IMR-90 (cell line): ENCODE results near the gene OMG. TPM values are rescaled to one million over a fixed set of nuclear protein-coding genes. Genes with fewer than 3 reads are reported as not detected.

Source experiments
- ATAC-seq: fragments of 200-7000 bp; cut with Tn5 transposase; 2 replicates; pipeline ENCODE4 v1.9.1; 2020; ENCODE audit warnings: low read depth, mild to moderate bottlenecking, moderate library complexity
- BruUV-seq: library from RNA; stranded (reverse); fragments of 400-500 nt; replicated peaks from 2 replicates; lab custom pipeline; 2021; lab: Mats Ljungman, UMichigan
- CTCF ChIA-PET: fragments of 300-600 bp; formaldehyde crosslinking; extraction: SDS; loops from one replicate; lab custom pipeline; 2021; ENCODE audit warnings: antibody characterized with exemption; lab: Yijun Ruan, JAX
- POLR2A ChIA-PET: fragments of 300-600 bp; sonication (Branson Sonifier 250); formaldehyde crosslinking; loops from one replicate; lab custom pipeline; 2022; ENCODE audit warnings: antibody characterized with exemption; ENCODE audit not compliant: unreplicated experiment; lab: Charles Lee
- DNase-seq: peaks from one replicate; pipeline ENCODE4 v3.0.0; 2013
- H2AFZ ChIP-seq: replicated peaks from 2 replicates; pipeline ENCODE3; 2013; ENCODE audit warnings: low read length, mild to moderate bottlenecking; ENCODE audit not compliant: poor library complexity
- H2AK5ac ChIP-seq: 2 replicates; pipeline ENCODE4 v1.6.1; 2013; ENCODE audit warnings: low read depth, low read length, inconsistent platforms
- H2AK9ac ChIP-seq: replicated peaks from 2 replicates; pipeline ENCODE3; 2013; ENCODE audit warnings: mild to moderate bottlenecking, low read depth, low read length, moderate library complexity; ENCODE audit not compliant: poor library complexity
- H2BK120ac ChIP-seq: 2 replicates; pipeline ENCODE4 v1.6.1; 2013; ENCODE audit warnings: low read depth, low read length, inconsistent platforms
- H2BK15ac ChIP-seq: 3 replicates; pipeline ENCODE4 v1.6.1; 2013; ENCODE audit warnings: low read depth, low read length, inconsistent platforms
- H2BK20ac ChIP-seq: 2 replicates; pipeline ENCODE4 v1.6.1; 2013; ENCODE audit warnings: low read depth, mild to moderate bottlenecking, inconsistent platforms, low read length, moderate library complexity
- H2BK5ac ChIP-seq: 2 replicates; pipeline ENCODE4 v1.6.1; 2013; ENCODE audit warnings: mild to moderate bottlenecking, low read depth, low read length, inconsistent platforms; ENCODE audit not compliant: poor library complexity, severe bottlenecking
- H3K14ac ChIP-seq: replicated peaks from 2 replicates; pipeline ENCODE4 v1.6.1; 2013; ENCODE audit warnings: low read depth, low read length, inconsistent platforms
- H3K18ac ChIP-seq: 2 replicates; pipeline ENCODE4 v1.6.1; 2013; ENCODE audit warnings: low read depth, low read length, control low read depth
- H3K23ac ChIP-seq: 2 replicates; pipeline ENCODE4 v1.6.1; 2013; ENCODE audit warnings: low read depth, low read length, inconsistent platforms
- H3K27ac ChIP-seq: 2 replicates; pipeline ENCODE4 v1.5.1; 2013; ENCODE audit warnings: mild to moderate bottlenecking, control low read depth, low read length; ENCODE audit not compliant: insufficient read depth
- H3K27me3 ChIP-seq: 2 replicates; pipeline ENCODE4 v1.6.1; 2013; ENCODE audit warnings: low read length; ENCODE audit not compliant: control insufficient read depth, insufficient read depth
- H3K36me3 ChIP-seq: 2 replicates; pipeline ENCODE4 v1.6.1; 2013; ENCODE audit warnings: low read length, mixed read lengths; ENCODE audit not compliant: control insufficient read depth, insufficient read depth
- H3K4ac ChIP-seq: 2 replicates; pipeline ENCODE4 v1.6.1; 2013; ENCODE audit warnings: low read depth, low read length, inconsistent platforms
- H3K4me1 ChIP-seq: 2 replicates; pipeline ENCODE4 v1.6.1; 2013; ENCODE audit warnings: low read length, mixed read lengths; ENCODE audit not compliant: control insufficient read depth, insufficient read depth
- H3K4me2 ChIP-seq: 2 replicates; pipeline ENCODE4 v1.6.1; 2013; ENCODE audit warnings: low read depth, mild to moderate bottlenecking, control low read depth, low read length, moderate library complexity
- H3K4me3 ChIP-seq: 2 replicates; pipeline ENCODE4 v1.5.1; 2013; ENCODE audit warnings: low read depth, mild to moderate bottlenecking, control low read depth, low read length, moderate library complexity; ENCODE audit not compliant: insufficient read depth
- H3K56ac ChIP-seq: 2 replicates; pipeline ENCODE4 v1.6.1; 2013; ENCODE audit warnings: low read length, inconsistent platforms; ENCODE audit not compliant: insufficient read depth; ENCODE audit errors: extremely low read depth
- H3K79me1 ChIP-seq, 2 experiments: 2 replicates each; pipeline ENCODE4 v1.6.1; 2013; ENCODE audit warnings: low read length in 2 of 2, inconsistent platforms in 1 of 2, low read depth in 1 of 2
- H3K9ac ChIP-seq: 2 replicates; pipeline ENCODE4 v1.6.1; 2013; ENCODE audit warnings: low read depth, low read length, control low read depth
- H3K9me1 ChIP-seq: 2 replicates; pipeline ENCODE4 v1.6.1; 2013; ENCODE audit warnings: low read length, inconsistent platforms; ENCODE audit not compliant: insufficient read depth
- H3K9me3 ChIP-seq: 2 replicates; pipeline ENCODE4 v1.6.1; 2013; ENCODE audit warnings: low read length; ENCODE audit not compliant: control insufficient read depth, insufficient read depth
- H4K20me1 ChIP-seq: 2 replicates; pipeline ENCODE4 v1.6.1; 2013; ENCODE audit warnings: low read length, inconsistent platforms; ENCODE audit not compliant: insufficient read depth
- H4K5ac ChIP-seq: 2 replicates; pipeline ENCODE4 v1.6.1; 2013; ENCODE audit warnings: mild to moderate bottlenecking, low read depth, low read length, control low read depth
- H4K8ac ChIP-seq, 2 experiments: 2 replicates each; pipeline ENCODE4 v1.6.1; 2013; ENCODE audit warnings: low read depth in 2 of 2, low read length in 2 of 2, control low read depth in 1 of 2, inconsistent platforms in 1 of 2
- H4K91ac ChIP-seq: 2 replicates; pipeline ENCODE4 v1.6.1; 2013; ENCODE audit warnings: low read depth, low read length, inconsistent platforms; ENCODE audit not compliant: insufficient read depth
- BHLHE40 ChIP-seq: fragments of 150-350 bp; IDR thresholded peaks from 2 replicates; pipeline ENCODE4 v1.6.1; 2016; ENCODE audit warnings: mild to moderate bottlenecking, low read depth, low read length
- CEBPB ChIP-seq: IDR thresholded peaks from 2 replicates; pipeline ENCODE4 v1.6.1; 2012; ENCODE audit warnings: low read depth, low read length, improper control_type of control experiment
- CHD1 ChIP-seq: IDR thresholded peaks from 2 replicates; pipeline ENCODE4 v1.6.1; 2012; ENCODE audit warnings: low read depth, low read length, improper control_type of control experiment
- FOS ChIP-seq: fragments of 150-350 bp; IDR thresholded peaks from 2 replicates; pipeline ENCODE4 v1.6.1; 2016; ENCODE audit warnings: low read depth, low read length
- MAFK ChIP-seq: IDR thresholded peaks from 2 replicates; pipeline ENCODE4 v1.6.1; 2012; ENCODE audit warnings: low read depth, low read length, improper control_type of control experiment
- MAZ ChIP-seq: IDR thresholded peaks from 2 replicates; pipeline ENCODE4 v1.6.1; 2012; ENCODE audit warnings: low read depth, mild to moderate bottlenecking, low read length, improper control_type of control experiment, moderate library complexity, borderline replicate concordance
- MXI1 ChIP-seq: IDR thresholded peaks from 2 replicates; pipeline ENCODE4 v1.6.1; 2012; ENCODE audit warnings: low read depth, mild to moderate bottlenecking, low read length, moderate library complexity, borderline replicate concordance
- NFE2L2 ChIP-seq: fragments of 150-350 bp; IDR thresholded peaks from 2 replicates; pipeline ENCODE4 v1.6.1; 2016; ENCODE audit warnings: low read depth, mild to moderate bottlenecking, low read length
- POLR2A ChIP-seq: IDR thresholded peaks from 2 replicates; pipeline ENCODE4 v1.6.1; 2012; ENCODE audit warnings: mild to moderate bottlenecking, low read depth, low read length
- RAD21 ChIP-seq: IDR thresholded peaks from 2 replicates; pipeline ENCODE4 v1.6.1; 2012; ENCODE audit warnings: low read length, improper control_type of control experiment
- RCOR1 ChIP-seq: IDR thresholded peaks from 2 replicates; pipeline ENCODE4 v1.6.1; 2012; ENCODE audit warnings: mild to moderate bottlenecking, low read length, improper control_type of control experiment; ENCODE audit not compliant: insufficient replicate concordance
- RFX5 ChIP-seq: IDR thresholded peaks from 2 replicates; pipeline ENCODE4 v1.8.0; 2012; ENCODE audit warnings: low read depth, mild to moderate bottlenecking, low read length, moderate library complexity
- SMC3 ChIP-seq: fragments of 150-350 bp; IDR thresholded peaks from 2 replicates; pipeline ENCODE4 v1.6.1; 2016; ENCODE audit warnings: low read depth, mild to moderate bottlenecking, antibody characterized with exemption, low read length, moderate library complexity
- USF2 ChIP-seq: fragments of 150-350 bp; IDR thresholded peaks from 2 replicates; pipeline ENCODE4 v1.6.1; 2017; ENCODE audit warnings: mild to moderate bottlenecking, antibody characterized with exemption, low read length, low read depth
- WGBS, 2 experiments: methylation state at CpG; one replicate each; pipeline versions ENCODE4 v1.1.5 to v1.1.7; 2013; ENCODE audit warnings: missing lambda C conversion rate in 2 of 2; ENCODE audit not compliant: insufficient read length in 1 of 2; ENCODE audit errors: extremely low coverage in 2 of 2; 5-methylcytosine and 5-hydroxymethylcytosine counted together
- dilution Hi-C: fragments of 300-500 bp; cut with HindIII; formaldehyde crosslinking; loops from one replicate; pipeline ENCODE4 v1.14.3; 2018; ENCODE audit warnings: low sequenced_read_pairs; ENCODE audit not compliant: unreplicated experiment
- in situ Hi-C: fragments of 300-500 bp; cut with MboI; formaldehyde crosslinking; loops from 3 replicates; pipeline ENCODE4 v1.14.3; 2019; ENCODE audit warnings: low sequenced_read_pairs, inconsistent platforms, mixed read lengths
- intact Hi-C: fragments of 100-400 bp; cut with micrococcal nuclease; formaldehyde crosslinking; loops from 2 replicates; pipeline ENCODE4 v1.10.0; 2022
- polyA plus RNA-seq, 3 experiments: library from polyadenylated mRNA; depleted of rRNA; stranded (reverse); fragments of >200 nt; gene quantifications; 2 replicates each; pipeline ENCODE4 v1.2.3, GENCODE V29; 2012; ENCODE audit warnings: low replicate concordance in 1 of 3
- total RNA-seq: library from RNA; depleted of rRNA; stranded (reverse); fragments of >200 nt; gene quantifications from 2 replicates; pipeline ENCODE4 v1.2.3, GENCODE V29; 2012
- TF ChIP-seq, protein P1 (sequence below): fragments of 150-350 bp; IDR thresholded peaks from 2 replicates; pipeline ENCODE4 v1.6.1; 2016; ENCODE audit warnings: low read depth, mild to moderate bottlenecking, low read length, moderate library complexity, borderline replicate concordance
- TF ChIP-seq, protein P2 (sequence below): conservative IDR thresholded peaks from 2 replicates; pipeline ENCODE4 v1.5.1; 2012; ENCODE audit warnings: mild to moderate bottlenecking, low read depth, low read length, improper control_type of control experiment

The OMG gene
- total and polyA plus RNA-seq, 2 of the 4 experiments (the other 2 are of a cell fraction) = 0.18 TPM; not detected in 1

GRCh38 chr17:31314782-31315100, 17.7 kb upstream of the OMG start:
- Histone ChIP-seq H3K9me1 (no peaks in the 10 kb centered on the region; the same call in 1 of the 2 replicates), H4K5ac (no peak overlapping the region), H2AK5ac (0 out of 2 replicates have a peak overlapping the region, but pooled peaks have one; percentile 28), H3K36me3 (no peaks in the 10 kb centered on the region; the same call in 1 of the 2 replicates), H4K20me1 (no peaks in the 10 kb centered on the region; the same call in 1 of the 2 replicates), H3K27ac (no peak overlapping the region), H2BK5ac (no peak overlapping the region), H2BK20ac (0 out of 2 replicates have a peak overlapping the region, but pooled peaks have one; percentile 43), H2BK15ac (peak overlapping the region; percentile 9; the same call in 1 of the 3 replicates), H3K27me3 (no peaks in the 10 kb centered on the region), H4K91ac (no peak overlapping the region), H2BK120ac (no peak overlapping the region), H3K4ac (no peak overlapping the region; the same call in 1 of the 2 replicates), H3K14ac (0 out of 2 replicates have a peak overlapping the region, but pooled peaks have one; percentile 21), H3K4me2 (no peak overlapping the region), H3K18ac (no peak overlapping the region), H2AFZ (no peak overlapping the region), H3K4me3 (no peak overlapping the region), H3K9ac (no peak overlapping the region), H3K23ac (no peak overlapping the region; the same call in 1 of the 2 replicates), H2AK9ac (no peak overlapping the region), H3K79me1 (peaks cover 5 to 32% of the 10 kb centered on the region in 2 experiments; a peak in 3 of 4 replicates), H3K4me1 (peaks cover 2% of the 10 kb centered on the region; the same call in 1 of the 2 replicates), H3K56ac (no peak overlapping the region), H4K8ac (no peak overlapping the region), H3K9me3 (no peaks in the 10 kb centered on the region)
- TF ChIP-seq RFX5 (no peak), RAD21 (no peak), CEBPB (no peak), POLR2A (no peak), MAZ (no peak), CHD1 (no peak), NFE2L2 (no peak), FOS (no peak), RCOR1 (no peak), MAFK (no peak), MXI1 (no peak), USF2 (no peak), BHLHE40 (no peak), SMC3 (no peak)
- TF ChIP-seq, protein P1, sequence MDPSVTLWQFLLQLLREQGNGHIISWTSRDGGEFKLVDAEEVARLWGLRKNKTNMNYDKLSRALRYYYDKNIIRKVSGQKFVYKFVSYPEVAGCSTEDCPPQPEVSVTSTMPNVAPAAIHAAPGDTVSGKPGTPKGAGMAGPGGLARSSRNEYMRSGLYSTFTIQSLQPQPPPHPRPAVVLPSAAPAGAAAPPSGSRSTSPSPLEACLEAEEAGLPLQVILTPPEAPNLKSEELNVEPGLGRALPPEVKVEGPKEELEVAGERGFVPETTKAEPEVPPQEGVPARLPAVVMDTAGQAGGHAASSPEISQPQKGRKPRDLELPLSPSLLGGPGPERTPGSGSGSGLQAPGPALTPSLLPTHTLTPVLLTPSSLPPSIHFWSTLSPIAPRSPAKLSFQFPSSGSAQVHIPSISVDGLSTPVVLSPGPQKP = no peak
- TF ChIP-seq, protein P2, sequence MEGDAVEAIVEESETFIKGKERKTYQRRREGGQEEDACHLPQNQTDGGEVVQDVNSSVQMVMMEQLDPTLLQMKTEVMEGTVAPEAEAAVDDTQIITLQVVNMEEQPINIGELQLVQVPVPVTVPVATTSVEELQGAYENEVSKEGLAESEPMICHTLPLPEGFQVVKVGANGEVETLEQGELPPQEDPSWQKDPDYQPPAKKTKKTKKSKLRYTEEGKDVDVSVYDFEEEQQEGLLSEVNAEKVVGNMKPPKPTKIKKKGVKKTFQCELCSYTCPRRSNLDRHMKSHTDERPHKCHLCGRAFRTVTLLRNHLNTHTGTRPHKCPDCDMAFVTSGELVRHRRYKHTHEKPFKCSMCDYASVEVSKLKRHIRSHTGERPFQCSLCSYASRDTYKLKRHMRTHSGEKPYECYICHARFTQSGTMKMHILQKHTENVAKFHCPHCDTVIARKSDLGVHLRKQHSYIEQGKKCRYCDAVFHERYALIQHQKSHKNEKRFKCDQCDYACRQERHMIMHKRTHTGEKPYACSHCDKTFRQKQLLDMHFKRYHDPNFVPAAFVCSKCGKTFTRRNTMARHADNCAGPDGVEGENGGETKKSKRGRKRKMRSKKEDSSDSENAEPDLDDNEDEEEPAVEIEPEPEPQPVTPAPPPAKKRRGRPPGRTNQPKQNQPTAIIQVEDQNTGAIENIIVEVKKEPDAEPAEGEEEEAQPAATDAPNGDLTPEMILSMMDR = no peak
- no peak for ATAC-seq
- no peak for DNase-seq
- POLR2A ChIA-PET = no interaction called here
- dilution Hi-C loops = no loop called here
- in situ Hi-C loops = no loop called here
- CTCF ChIA-PET = no interaction called here
- intact Hi-C loops = no loop called here
- no CpG with 5 or more reads among the region's 3 CpGs for WGBS, 2 experiments
- no TSS peak for BruUV-seq
